Measurements from ENCODE around the gene C1orf232. TPM values are rescaled to one million over a fixed set of nuclear protein-coding genes. Genes with fewer than 3 reads are reported as not detected.

Gene C1orf232
- total RNA-seq, 2 donors from 2014 or later, result not detected

DNA sequence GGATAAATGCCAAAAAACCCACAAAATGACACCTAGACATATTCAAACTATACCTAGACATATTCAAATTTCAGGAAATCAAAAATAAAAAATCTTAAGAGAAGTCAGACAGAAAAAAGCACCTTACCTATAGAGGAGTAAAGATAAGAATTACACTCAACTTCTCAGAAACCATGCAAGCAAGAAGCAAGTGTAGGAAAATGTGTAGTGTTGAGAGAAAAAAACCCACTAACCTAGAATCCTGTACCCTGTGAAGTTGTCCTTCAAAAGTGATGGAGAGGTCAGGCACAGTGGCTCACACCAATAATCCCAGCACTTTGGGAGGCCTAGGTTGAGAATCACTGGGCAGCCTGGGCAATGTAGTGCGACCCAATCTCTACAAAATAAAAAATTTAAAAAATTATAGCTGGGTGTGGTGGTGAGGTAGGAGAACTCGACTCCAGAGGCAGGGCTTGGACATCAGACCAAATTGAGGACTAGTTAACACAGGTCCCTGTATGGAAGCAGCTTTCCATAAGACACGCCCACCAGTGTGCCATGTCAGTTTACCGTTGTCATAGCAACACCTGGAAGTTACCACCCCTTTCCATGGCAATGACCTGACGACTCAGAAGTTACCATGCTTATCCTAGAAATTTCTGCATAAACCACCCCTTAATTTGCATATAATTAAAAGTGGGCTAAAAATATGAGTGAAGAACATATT lies 36.5 kb downstream of the C1orf232 start:
- no peaks in the 10 kb centered on the region for H3K36me3 Mint-ChIP-seq (ENCODE audit: low read depth)
- H3K4me3 Mint-ChIP-seq, result no peak overlapping the region
- H3K27ac Mint-ChIP-seq, result no peak overlapping the region

DNA sequence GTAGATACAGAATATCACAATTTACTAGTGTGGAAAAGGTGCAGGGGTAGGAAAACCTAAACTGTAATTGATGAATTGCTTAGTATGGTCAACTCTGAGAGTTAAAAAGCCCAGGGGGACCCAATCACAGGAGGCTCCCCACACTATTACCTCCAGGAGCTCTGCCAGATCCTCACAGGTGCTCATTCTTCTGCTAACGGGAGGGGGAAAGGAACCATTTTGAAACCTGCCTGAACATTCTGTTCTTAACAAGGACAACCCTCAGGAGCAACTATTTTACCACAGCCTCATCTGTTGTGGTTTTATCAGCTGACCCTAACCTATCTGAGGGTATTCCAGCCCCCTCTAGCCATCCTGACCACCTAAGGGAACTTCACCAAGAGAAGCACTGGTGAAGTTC lies 38.1 kb downstream of the C1orf232 start:
- TF ChIP-seq, protein P1, sequence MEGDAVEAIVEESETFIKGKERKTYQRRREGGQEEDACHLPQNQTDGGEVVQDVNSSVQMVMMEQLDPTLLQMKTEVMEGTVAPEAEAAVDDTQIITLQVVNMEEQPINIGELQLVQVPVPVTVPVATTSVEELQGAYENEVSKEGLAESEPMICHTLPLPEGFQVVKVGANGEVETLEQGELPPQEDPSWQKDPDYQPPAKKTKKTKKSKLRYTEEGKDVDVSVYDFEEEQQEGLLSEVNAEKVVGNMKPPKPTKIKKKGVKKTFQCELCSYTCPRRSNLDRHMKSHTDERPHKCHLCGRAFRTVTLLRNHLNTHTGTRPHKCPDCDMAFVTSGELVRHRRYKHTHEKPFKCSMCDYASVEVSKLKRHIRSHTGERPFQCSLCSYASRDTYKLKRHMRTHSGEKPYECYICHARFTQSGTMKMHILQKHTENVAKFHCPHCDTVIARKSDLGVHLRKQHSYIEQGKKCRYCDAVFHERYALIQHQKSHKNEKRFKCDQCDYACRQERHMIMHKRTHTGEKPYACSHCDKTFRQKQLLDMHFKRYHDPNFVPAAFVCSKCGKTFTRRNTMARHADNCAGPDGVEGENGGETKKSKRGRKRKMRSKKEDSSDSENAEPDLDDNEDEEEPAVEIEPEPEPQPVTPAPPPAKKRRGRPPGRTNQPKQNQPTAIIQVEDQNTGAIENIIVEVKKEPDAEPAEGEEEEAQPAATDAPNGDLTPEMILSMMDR (conservative IDR thresholded peaks at IDR 0.05), result no peak
- no peak overlapping the region for H3K4me3 Mint-ChIP-seq
- no peak overlapping the region for H3K27ac Mint-ChIP-seq
- Histone ChIP-seq H3K4me1 (ENCODE audit: control insufficient read depth, insufficient read depth, low read length) (no peaks in the 10 kb centered on the region), H3K27me3 (ENCODE audit: control insufficient read depth, insufficient read depth, low read length, poor library complexity, severe bottlenecking) (no peaks in the 10 kb centered on the region), H3K9ac (ENCODE audit: extremely low read depth, low read length, poor library complexity, severe bottlenecking) (no peak overlapping the region), H3K9me3 (ENCODE audit: control insufficient read depth, low read length) (no peaks in the 10 kb centered on the region), H3K27ac (ENCODE audit: low read depth, low read length) (no peak overlapping the region), H3K36me3 (ENCODE audit: control insufficient read depth, insufficient read depth, low read length) (no peaks in the 10 kb centered on the region), H3K4me3 (ENCODE audit: low read length) (no peak overlapping the region)
- H3K4me1 Mint-ChIP-seq, result peaks cover 19% of the 10 kb centered on the region
- H3K36me3 Mint-ChIP-seq (ENCODE audit: low read depth), result no peaks in the 10 kb centered on the region
- 73% methylated on average over 1 of the region's 1 CpG; no CpG with 5 or more reads in 1 of the 2 experiments for WGBS, 2 experiments (ENCODE audit: insufficient coverage in 1 of 2, insufficient read length in 1 of 2)
- DNase-seq, result no peak
- peaks cover 18% of the 10 kb centered on the region for H3K9me3 Mint-ChIP-seq
- H3K27me3 Mint-ChIP-seq (ENCODE audit: insufficient read depth), result no peaks in the 10 kb centered on the region

More for the DNA sequence above, 36.5 kb downstream of the C1orf232 start:
- H3K4me1 Mint-ChIP-seq, result peaks cover 8% of the 10 kb centered on the region
- TF ChIP-seq, protein P1 (conservative IDR thresholded peaks at IDR 0.05), result no peak
- Histone ChIP-seq H3K4me3 (ENCODE audit: low read length) (no peak overlapping the region), H3K27me3 (ENCODE audit: control insufficient read depth, insufficient read depth, low read length, poor library complexity, severe bottlenecking) (no peaks in the 10 kb centered on the region), H3K9me3 (ENCODE audit: control insufficient read depth, low read length) (no peaks in the 10 kb centered on the region), H3K36me3 (ENCODE audit: control insufficient read depth, insufficient read depth, low read length) (no peaks in the 10 kb centered on the region), H3K9ac (ENCODE audit: extremely low read depth, low read length, poor library complexity, severe bottlenecking) (no peak overlapping the region), H3K27ac (ENCODE audit: low read depth, low read length) (no peak overlapping the region), H3K4me1 (ENCODE audit: control insufficient read depth, insufficient read depth, low read length) (no peaks in the 10 kb centered on the region)
- WGBS, 2 experiments (ENCODE audit: insufficient coverage in 1 of 2, insufficient read length in 1 of 2), result 89 to 91% methylated on average over 3 to 4 of the region's 5 CpGs
- peaks cover 18% of the 10 kb centered on the region for H3K9me3 Mint-ChIP-seq
- no peaks in the 10 kb centered on the region for H3K27me3 Mint-ChIP-seq (ENCODE audit: insufficient read depth)
- peak; percentile 73 for DNase-seq

DNA sequence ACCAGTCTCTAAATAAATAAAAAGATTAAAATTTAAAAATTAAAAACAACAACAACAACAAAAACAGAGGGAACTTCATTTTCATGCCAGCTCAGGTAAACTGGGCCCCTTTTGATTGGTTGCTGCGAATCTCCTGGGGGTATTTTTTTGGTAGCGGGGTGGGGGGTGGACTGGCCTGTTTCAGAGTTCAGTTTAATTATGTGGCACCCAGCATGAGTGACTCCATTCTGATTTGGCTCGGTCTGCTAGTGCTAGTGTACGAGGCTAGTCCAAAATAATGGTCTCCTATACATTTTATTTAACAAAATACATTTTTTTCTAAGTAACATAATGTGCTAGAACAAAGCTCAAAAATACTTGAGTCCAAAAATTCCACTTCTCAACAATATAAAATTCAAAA lies 39.0 kb downstream of the C1orf232 start:
- no peak overlapping the region for H3K4me3 ChIP-seq (ENCODE audit: low read length)
- H3K4me3 Mint-ChIP-seq, result no peak overlapping the region
- WGBS, 2 experiments (ENCODE audit: insufficient coverage in 1 of 2, insufficient read length in 1 of 2), result 92 to 93% methylated on average over 2 to 4 of the region's 4 CpGs
- H3K27me3 Mint-ChIP-seq (ENCODE audit: insufficient read depth), result no peaks in the 10 kb centered on the region
- H3K4me1 ChIP-seq (ENCODE audit: control insufficient read depth, insufficient read depth, low read length), result no peaks in the 10 kb centered on the region
- H3K9ac ChIP-seq (ENCODE audit: extremely low read depth, low read length, poor library complexity, severe bottlenecking), result no peak overlapping the region
- H3K27ac Mint-ChIP-seq, result no peak overlapping the region
- peaks cover 19% of the 10 kb centered on the region for H3K4me1 Mint-ChIP-seq
- no peaks in the 10 kb centered on the region for H3K36me3 ChIP-seq (ENCODE audit: control insufficient read depth, insufficient read depth, low read length)
- no peaks in the 10 kb centered on the region for H3K9me3 ChIP-seq (ENCODE audit: control insufficient read depth, low read length)
- DNase-seq, result no peak
- no peak overlapping the region for H3K27ac ChIP-seq (ENCODE audit: low read depth, low read length)
- peaks cover 9% of the 10 kb centered on the region for H3K9me3 Mint-ChIP-seq
- TF ChIP-seq, protein P1 (conservative IDR thresholded peaks at IDR 0.05), result no peak
- no peaks in the 10 kb centered on the region for H3K36me3 Mint-ChIP-seq (ENCODE audit: low read depth)
- H3K27me3 ChIP-seq (ENCODE audit: control insufficient read depth, insufficient read depth, low read length, poor library complexity, severe bottlenecking), result no peaks in the 10 kb centered on the region
